Measurements from ENCODE around the gene YPEL3.
"Not testable (repeated sequence)": the region's sequence is repeated elsewhere in the genome, so short reads cannot be mapped to it uniquely, and the experiment has no call there.

Gene YPEL3

GRCh38 chr16:30116291-30117207 is 20.5 kb upstream of the YPEL3 start:
- DNase-seq = no peak

DNA sequence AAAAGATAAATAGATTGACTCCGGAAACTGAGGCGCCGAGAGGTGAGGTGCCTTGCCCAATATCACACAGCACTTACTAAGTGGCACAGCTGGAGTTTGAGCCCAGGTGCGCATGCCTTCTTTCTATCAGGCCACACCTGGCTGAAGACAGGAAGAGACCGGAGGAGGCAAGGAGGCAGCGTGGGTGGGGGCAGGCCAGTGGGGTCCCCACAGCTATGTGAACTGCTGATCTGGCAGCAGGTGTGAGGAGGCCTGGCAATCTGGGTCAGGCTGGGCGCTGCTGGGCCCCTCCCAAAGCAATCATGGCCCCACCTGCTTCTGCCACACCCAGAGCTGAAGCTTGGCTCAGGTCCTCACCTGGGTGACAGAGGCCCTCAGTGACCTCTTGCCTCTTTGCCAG is 19.2 kb upstream of the YPEL3 start:
- no peak for DNase-seq

- not testable (repeated sequence) for DNase-seq
These were observed 18.8 kb upstream of the YPEL3 start for GRCh38 chr16:30114833-30115232.

- no peak for DNase-seq
These were observed 18.4 kb upstream of the YPEL3 start for GRCh38 chr16:30114411-30114810.

GRCh38 chr16:30113711-30114333 is 17.8 kb upstream of the YPEL3 start:
- DNase-seq = no peak

- DNase-seq = no peak
These were observed 17.2 kb upstream of the YPEL3 start, which contains the start of gene GDPD3 for GRCh38 chr16:30113031-30113710. Gene GDPD3, minus strand, starts transcription at chr16:30113537. Its CDS starts 59 bp downstream, at chr16:30113478.

- DNase-seq = peak in 1 of 2 experiments; percentile 20
These were observed 16.4 kb upstream of the YPEL3 start for GRCh38 chr16:30112197-30113030.

DNA sequence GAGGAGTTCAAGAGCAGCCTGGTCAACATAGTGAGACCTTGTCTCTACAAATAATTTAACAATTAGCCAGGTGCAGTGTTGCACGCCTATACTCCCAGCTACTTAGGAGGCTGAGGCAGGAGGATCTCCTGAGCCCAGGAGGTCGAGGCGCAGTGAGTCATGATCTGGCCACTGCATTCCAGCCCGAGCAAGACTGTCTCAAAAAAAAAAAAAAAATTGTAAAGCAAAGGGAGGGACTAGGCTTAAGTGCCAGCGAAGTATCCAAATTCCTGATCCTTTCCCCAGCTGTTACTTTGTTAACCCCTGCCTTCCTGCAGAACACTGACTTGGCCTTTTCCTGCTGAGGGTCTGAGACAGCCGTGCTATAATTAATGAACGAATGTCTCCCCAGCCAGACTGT is 14.6 kb upstream of the YPEL3 start:
- DNase-seq = peak in 1 of 2 experiments; percentile 14

- no peak for DNase-seq
These were observed 12.2 kb upstream of the YPEL3 start for GRCh38 chr16:30108059-30108850.

DNA sequence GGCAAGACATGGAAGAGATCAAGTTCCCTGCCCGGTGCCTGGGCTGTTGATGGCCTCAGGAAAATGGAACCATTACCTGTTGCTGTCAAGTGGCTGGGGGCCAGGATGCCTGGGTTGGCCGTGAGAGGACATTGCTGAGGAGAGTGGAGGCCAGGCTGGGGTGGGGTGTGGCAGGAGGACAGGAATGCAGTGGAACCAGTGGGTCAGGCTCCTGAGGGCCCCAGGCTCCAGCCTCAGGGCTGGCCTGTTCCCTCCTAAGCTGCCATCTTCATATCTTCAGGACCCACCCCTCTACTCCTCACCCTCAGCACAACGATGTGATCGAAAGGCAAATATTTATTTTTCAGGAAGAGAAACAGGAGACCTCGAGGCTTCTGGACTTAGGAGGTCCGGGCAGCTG is 8.5 kb upstream of the YPEL3 start:
- no peak for DNase-seq

GRCh38 chr16:30104090-30104489 is 8.1 kb upstream of the YPEL3 start:
- no peak for DNase-seq

DNA sequence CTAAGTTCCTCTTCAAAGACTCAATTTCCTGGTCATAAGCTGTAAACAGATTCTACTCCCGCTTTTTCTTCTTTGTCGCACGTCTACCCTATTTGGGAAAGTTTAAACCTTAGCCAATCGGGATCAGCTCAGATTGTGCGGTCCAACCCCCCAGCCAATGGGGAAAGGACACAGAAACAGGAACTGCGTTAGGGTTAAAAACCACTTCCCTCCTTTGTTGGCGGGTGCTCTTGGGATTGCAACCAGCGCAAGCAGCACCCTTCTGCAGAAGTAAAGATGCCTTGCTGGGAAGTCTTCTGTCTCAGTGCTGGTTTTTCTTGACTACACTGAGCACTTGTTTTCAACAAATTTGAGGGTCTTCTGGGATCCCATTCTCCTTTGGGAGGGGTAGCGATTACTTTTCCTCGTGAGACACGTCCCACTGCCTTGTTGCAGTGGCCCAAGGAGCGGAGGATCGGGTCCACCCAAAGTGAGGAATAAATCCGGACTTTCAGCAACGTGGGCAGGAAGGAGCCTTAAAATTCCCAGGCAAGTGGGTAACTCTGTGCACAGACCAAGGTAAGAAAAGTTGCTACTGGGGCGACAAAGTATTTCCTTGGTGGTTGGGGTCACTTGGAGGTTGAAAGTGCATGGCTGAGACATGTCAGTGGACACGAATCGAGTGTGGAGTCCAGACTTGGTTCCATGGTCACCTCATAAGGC is 1.0 kb upstream of the YPEL3 start:
- DNase-seq = no peak

DNA sequence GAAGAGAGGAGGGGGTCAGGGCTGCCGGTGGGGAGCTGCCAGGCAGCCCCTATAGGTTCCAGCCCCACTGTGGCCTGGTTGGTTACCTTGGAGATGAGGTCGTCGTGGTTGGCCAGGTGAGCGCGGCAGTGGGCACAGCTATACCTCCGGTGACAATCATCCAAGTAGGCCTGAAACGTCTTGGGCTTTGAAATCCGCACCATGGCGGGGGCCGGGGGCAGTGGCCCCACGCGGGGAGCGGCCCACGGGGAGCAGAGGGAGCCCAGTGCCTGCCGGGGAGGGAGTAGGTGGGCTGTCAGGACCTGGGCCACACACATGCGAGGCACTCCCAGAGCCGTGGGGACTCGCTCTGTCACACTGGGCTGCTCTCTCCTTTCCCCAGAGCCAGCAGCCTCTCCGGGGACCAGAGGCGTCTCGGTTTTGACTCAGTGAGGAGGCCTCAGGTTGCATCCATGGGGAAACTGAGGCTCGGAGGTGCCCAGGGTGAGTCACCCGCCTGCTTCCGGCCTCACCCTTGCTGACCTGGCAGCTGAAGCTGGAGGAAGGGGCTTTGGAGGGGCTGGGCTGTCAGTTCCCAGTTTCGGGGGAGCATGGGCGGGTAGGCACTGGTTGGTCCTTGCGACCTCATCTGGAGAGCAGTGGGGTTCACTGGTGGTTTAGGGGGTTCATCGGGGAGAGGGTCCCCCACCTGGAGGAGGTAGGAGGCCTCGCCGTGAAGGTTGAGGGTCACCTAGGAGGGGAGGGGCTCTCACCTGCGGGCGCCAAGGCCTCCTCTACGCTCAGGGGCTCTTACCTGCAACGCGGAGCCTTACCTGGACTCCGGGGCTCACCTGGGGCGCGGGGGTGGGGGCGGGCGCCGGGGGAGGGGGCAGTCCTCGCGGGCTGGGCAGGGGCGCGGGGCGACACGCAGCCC is 591 bp downstream of the YPEL3 start:
- DNase-seq = no peak

- no peak for DNase-seq
These were observed 1.4 kb downstream of the YPEL3 start for GRCh38 chr16:30094541-30095165.

DNA sequence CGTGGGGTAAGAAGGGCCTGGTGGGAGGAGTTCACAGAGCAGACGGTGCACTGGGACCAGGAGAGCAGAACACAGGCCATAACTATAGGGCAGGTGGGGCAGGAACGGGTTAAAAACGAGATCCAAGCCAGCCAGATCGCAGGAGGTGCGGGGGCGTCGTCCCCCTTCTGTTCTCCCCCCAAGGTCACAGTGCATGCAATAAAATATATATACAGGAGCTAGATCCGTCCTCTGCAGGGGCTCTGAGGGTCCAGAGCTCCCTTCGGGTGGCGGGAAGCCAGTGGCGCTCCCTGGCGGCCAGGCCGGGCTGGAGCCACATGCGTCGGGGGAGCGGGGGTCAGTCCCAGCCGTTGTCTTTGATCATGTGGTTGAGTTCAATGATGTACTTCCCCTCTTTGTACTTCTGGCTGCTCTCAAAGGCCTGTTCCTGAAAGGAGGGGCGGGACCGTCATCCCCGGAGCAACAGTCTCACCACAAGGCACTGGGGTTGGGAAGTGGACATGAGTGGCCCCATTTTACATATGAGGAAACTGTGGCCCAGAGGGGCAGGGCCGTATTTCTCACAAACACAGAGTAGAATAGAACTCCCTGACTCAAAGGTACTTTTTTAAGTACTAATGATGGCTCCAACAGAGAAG is 3.5 kb downstream of the YPEL3 start:
- no peak for DNase-seq

DNA sequence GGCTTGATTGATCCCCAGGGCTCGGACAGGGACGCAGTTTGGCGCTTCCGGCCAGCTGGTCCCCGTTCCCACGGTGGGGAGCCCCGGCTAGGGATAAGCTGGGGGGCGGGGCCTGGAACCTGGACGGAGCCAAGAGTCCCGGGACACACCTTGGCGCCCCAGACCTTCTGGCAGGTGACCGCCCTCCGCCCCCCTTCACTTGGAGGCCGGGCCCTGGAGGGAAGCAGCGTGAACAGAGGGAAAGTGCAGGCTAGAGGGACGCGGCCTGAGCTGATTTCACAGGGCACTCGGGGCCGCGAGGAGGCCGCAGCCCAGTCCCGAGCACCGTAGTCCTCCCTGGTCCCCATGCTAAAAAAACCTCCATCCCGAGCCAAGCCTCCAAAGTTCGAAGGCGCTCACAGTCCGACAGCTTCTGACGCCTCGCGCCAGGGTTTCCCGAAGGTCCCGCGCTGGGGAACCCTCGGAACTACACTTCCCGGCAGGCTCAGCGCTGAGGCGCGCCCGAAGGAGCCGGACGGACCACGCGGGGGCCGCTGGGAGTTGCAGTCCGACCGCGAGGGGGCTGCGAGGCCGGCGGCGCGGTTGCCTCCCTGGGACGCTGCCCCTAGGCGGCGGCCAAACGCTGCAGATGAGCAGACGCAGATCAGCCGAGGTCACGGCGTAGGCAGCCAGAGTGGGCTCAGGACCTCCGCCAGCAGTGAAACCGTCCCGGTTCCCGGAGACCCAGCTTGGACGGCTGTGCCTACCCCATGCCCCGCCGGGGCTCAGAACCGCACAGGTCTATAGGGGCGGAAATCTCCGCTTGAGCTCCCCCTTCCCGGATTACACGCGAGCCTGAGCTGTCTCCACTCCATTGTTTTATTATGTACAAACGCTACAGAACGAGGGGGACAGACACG is 4.3 kb downstream of the YPEL3 start, which contains the start of gene TBX6:
Gene TBX6, minus strand, starts transcription at position 451 of the 899 bp plus-strand sequence. CDS start 731 bp downstream, outside the sequence.
- peak; percentile 58 to 85 for DNase-seq

DNA sequence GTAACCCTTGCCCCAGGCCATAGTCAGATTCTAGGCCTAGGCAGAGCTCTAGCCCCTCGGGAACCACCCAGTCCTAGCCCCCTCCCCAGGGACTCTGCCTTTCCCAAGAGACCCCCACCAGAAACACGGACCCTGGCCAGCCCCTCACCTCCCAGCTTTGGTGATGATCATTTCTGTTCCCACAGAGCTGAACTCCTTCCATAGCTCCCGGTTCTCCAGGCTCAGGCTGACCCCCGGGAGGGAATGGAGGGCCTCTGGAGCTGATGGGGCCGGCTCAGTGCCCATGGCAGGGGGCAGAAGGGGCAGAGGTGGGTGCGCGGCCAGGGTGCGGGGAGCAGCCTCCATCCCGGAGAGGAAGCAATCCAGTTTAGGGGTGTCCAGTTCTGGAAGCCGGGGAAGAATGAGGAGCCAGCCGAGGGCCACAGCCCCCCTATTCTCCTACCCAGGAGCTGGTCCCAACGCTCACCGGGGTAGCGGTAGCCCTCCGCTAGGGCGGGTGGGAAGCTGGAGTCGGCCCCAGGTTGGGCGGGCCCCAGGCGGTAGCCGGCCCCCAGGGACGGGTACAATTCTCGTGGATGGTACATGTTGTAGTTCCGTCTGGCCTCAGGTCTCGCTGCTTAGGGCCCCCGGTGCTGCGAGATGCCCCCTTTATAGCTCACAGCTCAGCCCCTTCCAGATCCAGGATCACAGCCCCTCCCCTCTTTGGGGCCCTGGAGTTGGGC is 5.2 kb downstream of the YPEL3 start:
- DNase-seq = no peak

Data from SW 1271 (cell line).